Activated T-helper 2 cell treated with anti-CD3 and anti-CD28 coated beads, Interferon-gamma antibody, Interleukin-2, Interleukin-4, amounts not matched to agents 10 μg/mL and 5 μg/mL and 100 μg/mL, durations not matched to agents 14 hours and 24 hours and 36 hours (primary cell): ENCODE data around the gene TPK1. TPM values are rescaled to one million over a fixed set of nuclear protein-coding genes. Genes with fewer than 3 reads are reported as not detected.
"Not testable (repeated sequence)": the region's sequence is repeated elsewhere in the genome, so short reads cannot be mapped to it uniquely, and the experiment has no call there.

ENCODE experiments used
- DNase-seq: peaks from one replicate; pipeline ENCODE4 v3.0.0; 2021; ENCODE audit warnings: low spot score
- H3K27ac Mint-ChIP-seq: one replicate; pipeline ENCODE4 v1.8.0; 2021; ENCODE audit warnings: mixed read lengths
- H3K27me3 Mint-ChIP-seq: one replicate; pipeline ENCODE4 v1.8.0; 2021; ENCODE audit warnings: low read depth, mixed read lengths
- H3K36me3 Mint-ChIP-seq: one replicate; pipeline ENCODE4 v1.8.0; 2021; ENCODE audit warnings: low read depth, mixed read lengths
- H3K4me1 Mint-ChIP-seq: one replicate; pipeline ENCODE4 v1.8.0; 2021; ENCODE audit warnings: low read depth, mixed read lengths
- H3K4me3 Mint-ChIP-seq: one replicate; pipeline ENCODE4 v1.8.0; 2021; ENCODE audit warnings: low read depth, mild to moderate bottlenecking, moderate library complexity, mixed read lengths
- H3K9me3 Mint-ChIP-seq: one replicate; pipeline ENCODE4 v1.8.0; 2021; ENCODE audit warnings: mixed read lengths
- intact Hi-C: fragments of 100-400 bp; cut with micrococcal nuclease; formaldehyde crosslinking; loops from one replicate; pipeline ENCODE4 v1.15.1; 2023
- total RNA-seq: library from RNA; stranded (reverse); gene quantifications from 2 replicates; pipeline ENCODE4 v1.2.3, GENCODE V29; 2022

TPK1 gene
- total RNA-seq, 1 donor from 2014 or later = 17.5 TPM

DNA sequence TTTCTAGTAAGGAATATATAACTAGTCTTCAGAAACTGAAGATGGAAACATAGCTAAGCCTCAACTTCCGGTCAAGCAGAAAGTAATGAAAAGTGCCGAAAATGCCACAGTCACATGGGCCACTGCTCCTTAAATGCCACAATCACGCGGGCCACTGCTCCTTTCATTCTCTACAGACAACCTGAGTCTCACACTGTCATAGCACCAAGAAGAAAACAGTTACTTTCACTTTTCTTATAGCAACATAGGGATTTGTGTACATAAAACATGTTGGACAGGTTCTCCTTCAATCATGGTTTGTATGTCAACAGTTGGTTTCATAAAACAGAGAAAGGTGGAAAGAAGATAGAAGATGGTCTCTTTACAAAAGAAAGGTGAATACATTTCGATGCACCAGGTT lies 383.8 kb downstream of the TPK1 start:
- no peaks in the 10 kb centered on the region for H3K4me1 Mint-ChIP-seq
- H3K4me3 Mint-ChIP-seq = no peak overlapping the region
- intact Hi-C loops = no loop called here
- H3K9me3 Mint-ChIP-seq = peaks cover 23% of the 10 kb centered on the region
- H3K27me3 Mint-ChIP-seq = no peaks in the 10 kb centered on the region
- DNase-seq = no peak
- H3K36me3 Mint-ChIP-seq = no peaks in the 10 kb centered on the region
- H3K27ac Mint-ChIP-seq = no peak overlapping the region

DNA sequence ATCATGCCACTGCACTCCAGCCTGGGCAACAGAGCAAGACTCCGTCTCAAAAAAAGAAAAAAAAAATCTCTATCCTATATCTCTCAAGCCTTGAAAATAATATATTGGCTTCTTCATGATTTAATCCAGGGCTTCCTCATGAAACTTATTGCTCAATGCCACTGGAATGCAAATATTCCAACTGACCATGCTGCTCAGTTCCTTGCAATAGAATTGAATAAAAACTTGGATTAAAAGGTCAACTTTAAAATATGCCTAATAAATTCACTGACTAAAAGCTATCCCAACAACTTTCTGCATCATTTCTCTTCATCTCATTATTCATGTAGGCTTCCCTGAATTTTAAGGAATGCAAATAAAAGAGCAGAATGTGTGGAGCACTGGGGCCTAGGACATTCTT lies 390.3 kb downstream of the TPK1 start:
- no peaks in the 10 kb centered on the region for H3K36me3 Mint-ChIP-seq

GRCh38 chr7:144439717-144440205 lies 396.1 kb downstream of the TPK1 start:
- Mint-ChIP-seq H3K9me3 (no peaks in the 10 kb centered on the region), H3K4me3 (no peak overlapping the region), H3K27me3 (no peaks in the 10 kb centered on the region), H3K36me3 (no peaks in the 10 kb centered on the region), H3K27ac (no peak overlapping the region), H3K4me1 (no peaks in the 10 kb centered on the region)
- intact Hi-C loops = no loop called here
- DNase-seq = no peak

More for the DNA sequence above, 390.3 kb downstream of the TPK1 start:
- Mint-ChIP-seq H3K9me3 (no peaks in the 10 kb centered on the region), H3K27me3 (no peaks in the 10 kb centered on the region), H3K4me1 (no peaks in the 10 kb centered on the region), H3K27ac (no peak overlapping the region), H3K4me3 (no peak overlapping the region)
- no peak for DNase-seq
- intact Hi-C loops = no loop called here

DNA sequence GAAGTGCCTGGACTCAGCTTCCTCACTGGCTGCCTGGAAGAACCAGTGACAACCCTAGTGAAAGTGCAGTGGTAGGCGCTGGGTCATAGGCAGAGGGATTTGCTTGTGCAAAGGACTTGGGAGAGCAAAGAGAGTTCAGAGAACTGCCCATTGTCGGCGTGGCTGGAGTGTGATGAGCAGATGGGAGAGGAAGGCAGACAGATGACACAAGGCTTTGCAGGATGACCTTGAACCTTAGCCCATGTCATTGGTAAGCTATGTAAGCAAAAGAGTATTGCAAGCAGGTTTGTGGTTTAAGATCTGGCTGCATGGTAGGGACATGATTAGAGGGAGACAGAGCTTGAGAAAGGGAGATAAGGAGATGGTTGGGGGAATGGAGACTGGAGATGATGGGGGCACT lies 397.1 kb downstream of the TPK1 start:
- no peak for DNase-seq
- no peaks in the 10 kb centered on the region for H3K36me3 Mint-ChIP-seq
- intact Hi-C loops = no loop called here
- H3K4me1 Mint-ChIP-seq = no peaks in the 10 kb centered on the region
- no peak overlapping the region for H3K27ac Mint-ChIP-seq
- no peak overlapping the region for H3K4me3 Mint-ChIP-seq
- H3K9me3 Mint-ChIP-seq = no peaks in the 10 kb centered on the region
- no peaks in the 10 kb centered on the region for H3K27me3 Mint-ChIP-seq

GRCh38 chr7:144437370-144438191 lies 398.3 kb downstream of the TPK1 start:
- Mint-ChIP-seq H3K4me1 (no peaks in the 10 kb centered on the region), H3K36me3 (no peaks in the 10 kb centered on the region), H3K27me3 (no peaks in the 10 kb centered on the region), H3K9me3 (no peaks in the 10 kb centered on the region), H3K4me3 (no peak overlapping the region), H3K27ac (no peak overlapping the region)
- no peak for DNase-seq
- intact Hi-C loops = no loop called here

- Mint-ChIP-seq H3K36me3 (no peaks in the 10 kb centered on the region), H3K9me3 (no peaks in the 10 kb centered on the region), H3K27me3 (no peaks in the 10 kb centered on the region), H3K4me3 (no peak overlapping the region), H3K4me1 (no peaks in the 10 kb centered on the region), H3K27ac (no peak overlapping the region)
- intact Hi-C loops = no loop called here
- DNase-seq = no peak
These were observed 399.4 kb downstream of the TPK1 start for GRCh38 chr7:144436500-144436899.

GRCh38 chr7:144428431-144428830 lies 407.4 kb downstream of the TPK1 start:
- DNase-seq = no peak
- H3K9me3 Mint-ChIP-seq = peaks cover 27% of the 10 kb centered on the region
- H3K4me1 Mint-ChIP-seq = no peaks in the 10 kb centered on the region
- no peak overlapping the region for H3K27ac Mint-ChIP-seq
- H3K4me3 Mint-ChIP-seq = no peak overlapping the region
- intact Hi-C loops = no loop called here
- no peaks in the 10 kb centered on the region for H3K27me3 Mint-ChIP-seq
- H3K36me3 Mint-ChIP-seq = peaks cover 3% of the 10 kb centered on the region

DNA sequence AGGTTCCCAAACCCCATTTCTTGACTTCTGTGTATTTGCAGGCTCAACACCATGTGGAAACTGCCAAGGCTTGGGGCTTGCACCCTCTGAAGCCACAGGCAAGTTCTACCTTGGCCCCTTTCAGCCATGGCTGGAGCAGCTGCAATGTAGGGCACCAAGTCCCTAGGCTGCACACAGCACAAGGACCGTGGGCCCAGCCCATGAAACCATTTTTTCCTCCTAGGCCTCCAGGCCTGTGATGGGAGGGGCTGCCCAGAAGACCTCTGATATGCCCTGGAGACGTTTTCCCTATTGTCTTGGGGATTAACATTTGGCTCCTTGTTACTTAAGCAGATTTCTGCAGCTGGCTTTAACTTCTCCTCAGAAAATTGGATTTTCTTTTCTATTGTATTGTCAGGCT lies 408.3 kb downstream of the TPK1 start:
- H3K36me3 Mint-ChIP-seq, H3K4me3 Mint-ChIP-seq, H3K27ac Mint-ChIP-seq, H3K4me1 Mint-ChIP-seq, DNase-seq, intact Hi-C loops, H3K27me3 Mint-ChIP-seq: not testable (repeated sequence)
- H3K9me3 Mint-ChIP-seq = peaks cover 27% of the 10 kb centered on the region

GRCh38 chr7:144418931-144419330 lies 416.9 kb downstream of the TPK1 start:
- H3K9me3 Mint-ChIP-seq, H3K4me3 Mint-ChIP-seq, H3K4me1 Mint-ChIP-seq, DNase-seq, H3K27me3 Mint-ChIP-seq, H3K27ac Mint-ChIP-seq, H3K36me3 Mint-ChIP-seq, intact Hi-C loops: not testable (repeated sequence)

GRCh38 chr7:144416341-144416740 lies 419.5 kb downstream of the TPK1 start:
- no peak overlapping the region for H3K4me3 Mint-ChIP-seq
- no peak for DNase-seq
- intact Hi-C loops = no loop called here
- H3K9me3 Mint-ChIP-seq = no peaks in the 10 kb centered on the region
- peaks cover 9% of the 10 kb centered on the region for H3K27me3 Mint-ChIP-seq
- H3K27ac Mint-ChIP-seq = no peak overlapping the region
- no peaks in the 10 kb centered on the region for H3K4me1 Mint-ChIP-seq
- H3K36me3 Mint-ChIP-seq = no peaks in the 10 kb centered on the region

GRCh38 chr7:144415858-144416257 lies 420.0 kb downstream of the TPK1 start:
- H3K27me3 Mint-ChIP-seq = peaks cover 9% of the 10 kb centered on the region
- no peaks in the 10 kb centered on the region for H3K36me3 Mint-ChIP-seq
- no peak overlapping the region for H3K27ac Mint-ChIP-seq
- no peak for DNase-seq
- H3K9me3 Mint-ChIP-seq = no peaks in the 10 kb centered on the region
- no peak overlapping the region for H3K4me3 Mint-ChIP-seq
- intact Hi-C loops = no loop called here
- no peaks in the 10 kb centered on the region for H3K4me1 Mint-ChIP-seq

- no peak for DNase-seq
- H3K27me3 Mint-ChIP-seq = peaks cover 13% of the 10 kb centered on the region
- H3K36me3 Mint-ChIP-seq = no peaks in the 10 kb centered on the region
- H3K4me1 Mint-ChIP-seq = no peaks in the 10 kb centered on the region
- H3K27ac Mint-ChIP-seq = no peak overlapping the region
- intact Hi-C loops = no loop called here
- no peak overlapping the region for H3K4me3 Mint-ChIP-seq
- H3K9me3 Mint-ChIP-seq = no peaks in the 10 kb centered on the region
These were observed 421.0 kb downstream of the TPK1 start for GRCh38 chr7:144414815-144415214.

GRCh38 chr7:144410441-144410840 lies 425.4 kb downstream of the TPK1 start:
- Mint-ChIP-seq H3K27me3 (peaks cover 16% of the 10 kb centered on the region), H3K4me1 (no peaks in the 10 kb centered on the region)

More at GRCh38 chr7:144410441-144410840, 425.4 kb downstream of the TPK1 start:
- Mint-ChIP-seq H3K27ac (no peak overlapping the region), H3K4me3 (no peak overlapping the region), H3K36me3 (no peaks in the 10 kb centered on the region), H3K9me3 (no peaks in the 10 kb centered on the region)
- intact Hi-C loops = no loop called here
- no peak for DNase-seq
